GM12865 (cell line): ENCODE data around the gene DNAAF6.

Source experiments
- DNase-seq: peaks from one replicate; pipeline ENCODE4 v3.0.0; 2010; ENCODE audit warnings: low read depth
- H3K4me3 ChIP-seq: 2 replicates; pipeline ENCODE4 v1.5.1; 2011; ENCODE audit warnings: mild to moderate bottlenecking, low read depth, low read length, control low read depth
- TF ChIP-seq, protein P1 (sequence below): IDR thresholded peaks from 2 replicates; pipeline ENCODE4 v1.5.1; 2011; ENCODE audit warnings: low read length, control low read depth, low read depth, inconsistent platforms; ENCODE audit not compliant: insufficient read depth; ENCODE audit errors: missing control alignments

Gene DNAAF6

DNA sequence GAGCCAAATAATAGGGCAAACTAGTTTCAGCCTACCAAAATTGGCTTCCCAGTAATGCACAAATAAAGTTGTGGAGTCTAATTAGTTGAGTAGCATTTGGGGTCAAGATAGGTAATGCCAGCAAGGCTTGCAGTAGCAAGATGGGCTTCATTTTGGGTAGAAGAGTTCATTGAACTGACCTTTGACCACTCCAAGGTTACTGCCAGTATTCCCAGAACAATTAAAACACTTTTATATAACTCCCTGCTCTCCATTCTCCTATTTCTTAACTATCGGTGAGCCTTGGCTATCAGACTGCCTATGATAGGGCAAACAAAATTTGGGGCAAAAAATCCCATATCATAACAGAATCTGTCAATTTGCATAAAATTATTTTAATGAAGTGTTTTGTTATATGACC, 7.1 kb downstream of the DNAAF6 start:
- no peak for DNase-seq
- TF ChIP-seq, protein P1, sequence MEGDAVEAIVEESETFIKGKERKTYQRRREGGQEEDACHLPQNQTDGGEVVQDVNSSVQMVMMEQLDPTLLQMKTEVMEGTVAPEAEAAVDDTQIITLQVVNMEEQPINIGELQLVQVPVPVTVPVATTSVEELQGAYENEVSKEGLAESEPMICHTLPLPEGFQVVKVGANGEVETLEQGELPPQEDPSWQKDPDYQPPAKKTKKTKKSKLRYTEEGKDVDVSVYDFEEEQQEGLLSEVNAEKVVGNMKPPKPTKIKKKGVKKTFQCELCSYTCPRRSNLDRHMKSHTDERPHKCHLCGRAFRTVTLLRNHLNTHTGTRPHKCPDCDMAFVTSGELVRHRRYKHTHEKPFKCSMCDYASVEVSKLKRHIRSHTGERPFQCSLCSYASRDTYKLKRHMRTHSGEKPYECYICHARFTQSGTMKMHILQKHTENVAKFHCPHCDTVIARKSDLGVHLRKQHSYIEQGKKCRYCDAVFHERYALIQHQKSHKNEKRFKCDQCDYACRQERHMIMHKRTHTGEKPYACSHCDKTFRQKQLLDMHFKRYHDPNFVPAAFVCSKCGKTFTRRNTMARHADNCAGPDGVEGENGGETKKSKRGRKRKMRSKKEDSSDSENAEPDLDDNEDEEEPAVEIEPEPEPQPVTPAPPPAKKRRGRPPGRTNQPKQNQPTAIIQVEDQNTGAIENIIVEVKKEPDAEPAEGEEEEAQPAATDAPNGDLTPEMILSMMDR = no peak
- no peak overlapping the region for H3K4me3 ChIP-seq

- TF ChIP-seq, protein P1 = no peak
- no peak for DNase-seq
- no peak overlapping the region for H3K4me3 ChIP-seq
These were observed 20.3 kb downstream of the DNAAF6 start for GRCh38 chrX:107226757-107227156.

- TF ChIP-seq, protein P1 = no peak
- no peak for DNase-seq
- H3K4me3 ChIP-seq = no peak overlapping the region
These were observed 21.5 kb downstream of the DNAAF6 start for GRCh38 chrX:107227780-107228485.

DNA sequence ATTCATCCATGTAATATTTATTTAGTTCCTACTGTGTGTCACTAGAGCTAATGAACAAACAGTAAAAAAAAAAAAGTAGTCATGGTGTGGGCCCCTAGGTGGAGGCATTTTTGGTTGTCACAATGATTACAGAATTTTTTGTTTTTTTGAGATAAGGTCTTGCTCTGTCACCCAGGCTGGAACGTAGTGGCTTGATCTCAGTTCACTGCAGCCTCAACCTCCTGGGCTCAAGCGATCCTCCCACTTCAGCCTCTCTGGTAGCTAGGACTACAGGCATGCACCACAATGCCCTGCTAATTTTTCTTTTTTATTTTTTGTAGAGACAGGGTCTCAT, 22.0 kb downstream of the DNAAF6 start:
- TF ChIP-seq, protein P1 = no peak
- DNase-seq = no peak
- H3K4me3 ChIP-seq = no peak overlapping the region

- TF ChIP-seq, protein P1 = no peak
- DNase-seq = no peak
- no peak overlapping the region for H3K4me3 ChIP-seq
These were observed 66.1 kb downstream of the DNAAF6 start for GRCh38 chrX:107272431-107272921.

DNA sequence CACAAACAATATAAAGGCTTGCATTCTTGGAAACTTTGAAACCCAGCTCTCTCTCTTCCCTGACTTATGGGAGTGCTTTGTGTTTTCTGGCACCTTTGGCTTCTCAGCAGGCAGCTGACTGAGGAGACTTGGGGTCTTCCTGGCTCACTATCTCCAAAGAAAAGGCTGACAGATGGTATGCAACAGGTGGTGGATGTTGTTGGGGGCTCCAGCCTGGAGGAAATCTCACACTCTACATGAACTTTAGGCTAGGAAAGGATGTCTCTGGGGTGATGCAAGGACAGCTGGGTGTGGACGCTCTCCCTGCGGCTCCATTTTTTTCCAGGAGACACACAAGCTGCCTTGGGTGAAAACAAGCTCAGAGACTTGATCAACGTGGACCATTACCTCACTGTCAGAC, 67.4 kb downstream of the DNAAF6 start:
- TF ChIP-seq, protein P1 = no peak
- H3K4me3 ChIP-seq = no peak overlapping the region
- DNase-seq = no peak

DNA sequence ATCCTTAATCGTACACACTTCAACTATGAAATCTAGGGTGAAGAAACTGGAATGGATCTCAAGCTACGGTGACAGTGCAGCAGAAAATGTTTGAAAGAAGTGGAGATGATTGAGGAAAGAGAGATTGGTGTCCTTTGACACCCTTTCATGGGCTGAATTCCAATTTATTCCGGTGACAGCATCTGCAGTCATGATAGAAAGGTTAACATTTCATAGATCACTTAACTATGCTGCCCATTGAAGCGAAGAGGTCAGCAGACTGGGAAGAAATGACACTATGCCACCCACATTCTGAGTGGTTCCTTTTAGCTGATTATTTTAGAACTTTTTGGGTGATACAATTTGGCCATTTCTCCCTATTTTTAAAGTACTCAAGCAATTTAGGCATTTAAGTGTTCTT, 82.3 kb downstream of the DNAAF6 start:
- no peak for DNase-seq
- TF ChIP-seq, protein P1 = no peak
- no peak overlapping the region for H3K4me3 ChIP-seq
